ENCODE data around the gene CPNE5. TPM values are rescaled to one million over a fixed set of nuclear protein-coding genes. Genes with fewer than 3 reads are reported as not detected.
A peak's percentile ranks its signal among the peaks of the same experiment; 100 is the strongest.

The CPNE5 gene
- total RNA-seq, 1 donor from 2014 or later, result 0.72 TPM

DNA sequence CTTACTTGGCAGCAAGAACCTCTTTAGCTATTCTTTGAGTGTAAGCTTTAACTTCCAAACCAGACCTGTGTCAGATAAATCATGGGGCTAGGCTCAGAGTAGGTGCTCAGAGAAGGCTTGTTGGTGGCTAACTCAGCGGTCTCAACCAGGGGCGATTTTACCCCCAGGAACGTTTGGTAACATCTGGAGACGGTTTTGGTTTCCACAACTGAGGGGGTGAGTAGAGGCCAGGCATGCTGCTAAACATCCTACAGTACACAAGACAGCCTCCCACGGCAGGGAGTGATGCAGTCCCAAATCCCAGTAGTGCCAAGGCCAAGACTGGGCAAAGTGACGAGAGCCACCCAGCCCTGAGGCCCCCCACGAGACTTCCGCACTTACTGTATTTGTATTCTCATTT lies 82.5 kb downstream of the CPNE5 start:
- Mint-ChIP-seq H3K36me3 (no peaks in the 10 kb centered on the region), H3K27me3 (peaks cover 9% of the 10 kb centered on the region), H3K4me3 (no peak overlapping the region), H3K27ac (peak overlapping the region; percentile 35), H3K9me3 (no peaks in the 10 kb centered on the region), H3K4me1 (ENCODE audit: unreplicated experiment) (peaks cover 52% of the 10 kb centered on the region)
- DNase-seq (ENCODE audit: extremely low spot score, unreplicated experiment), result no peak
- TF ChIP-seq, protein P1, sequence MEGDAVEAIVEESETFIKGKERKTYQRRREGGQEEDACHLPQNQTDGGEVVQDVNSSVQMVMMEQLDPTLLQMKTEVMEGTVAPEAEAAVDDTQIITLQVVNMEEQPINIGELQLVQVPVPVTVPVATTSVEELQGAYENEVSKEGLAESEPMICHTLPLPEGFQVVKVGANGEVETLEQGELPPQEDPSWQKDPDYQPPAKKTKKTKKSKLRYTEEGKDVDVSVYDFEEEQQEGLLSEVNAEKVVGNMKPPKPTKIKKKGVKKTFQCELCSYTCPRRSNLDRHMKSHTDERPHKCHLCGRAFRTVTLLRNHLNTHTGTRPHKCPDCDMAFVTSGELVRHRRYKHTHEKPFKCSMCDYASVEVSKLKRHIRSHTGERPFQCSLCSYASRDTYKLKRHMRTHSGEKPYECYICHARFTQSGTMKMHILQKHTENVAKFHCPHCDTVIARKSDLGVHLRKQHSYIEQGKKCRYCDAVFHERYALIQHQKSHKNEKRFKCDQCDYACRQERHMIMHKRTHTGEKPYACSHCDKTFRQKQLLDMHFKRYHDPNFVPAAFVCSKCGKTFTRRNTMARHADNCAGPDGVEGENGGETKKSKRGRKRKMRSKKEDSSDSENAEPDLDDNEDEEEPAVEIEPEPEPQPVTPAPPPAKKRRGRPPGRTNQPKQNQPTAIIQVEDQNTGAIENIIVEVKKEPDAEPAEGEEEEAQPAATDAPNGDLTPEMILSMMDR (conservative IDR thresholded peaks at IDR 0.05), result no peak

- Mint-ChIP-seq H3K27me3 (peaks cover 9% of the 10 kb centered on the region), H3K4me1 (ENCODE audit: unreplicated experiment) (peaks cover 52% of the 10 kb centered on the region), H3K36me3 (no peaks in the 10 kb centered on the region), H3K27ac (peak overlapping the region; percentile 76), H3K4me3 (peak overlapping the region; percentile 11), H3K9me3 (no peaks in the 10 kb centered on the region)
- DNase-seq (ENCODE audit: extremely low spot score, unreplicated experiment), result no peak
- TF ChIP-seq, protein P1 (conservative IDR thresholded peaks at IDR 0.05), result no peak
Measured at GRCh38 chr6:36755435-36756348, 83.6 kb downstream of the CPNE5 start.

DNA sequence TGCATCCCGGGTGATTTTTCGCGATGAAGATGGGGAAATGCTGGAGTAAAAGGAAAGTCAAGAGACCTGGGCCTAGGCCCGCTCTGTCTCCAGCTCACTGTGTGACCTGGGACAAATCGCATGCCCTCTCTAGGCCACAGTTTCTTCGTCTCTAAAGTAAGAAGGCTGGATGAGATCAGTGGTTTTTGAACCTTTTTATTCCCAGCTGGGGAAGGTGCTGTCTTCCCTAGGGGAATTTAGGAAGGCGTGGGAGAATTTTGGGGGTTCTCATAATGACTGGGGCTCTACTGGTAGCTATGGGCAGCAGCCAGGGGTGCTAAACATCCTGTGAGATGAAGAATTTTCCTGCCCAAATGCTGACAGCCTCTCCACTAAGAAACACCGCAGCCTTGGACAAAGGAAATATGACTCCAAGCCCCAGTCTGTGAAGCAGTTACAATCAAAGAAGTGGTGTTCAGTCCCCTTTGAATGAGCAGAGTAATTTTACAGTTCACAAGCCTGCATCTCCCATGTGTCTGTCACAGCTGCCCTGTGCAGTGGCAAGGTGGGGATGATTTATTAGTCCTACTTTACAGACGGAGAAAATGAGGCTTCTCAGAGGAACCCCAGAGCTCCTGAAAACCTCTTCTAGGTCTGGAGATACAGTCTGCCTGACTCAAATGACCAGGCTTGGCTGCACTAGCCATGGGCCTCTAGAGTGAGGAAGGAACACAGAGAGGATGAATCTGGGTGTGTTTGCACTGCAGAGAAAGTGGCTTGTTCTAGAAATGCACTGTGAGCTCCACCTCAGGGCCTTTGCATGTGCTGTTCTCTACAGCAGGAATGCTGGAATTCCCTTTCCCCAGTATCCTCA lies 84.4 kb downstream of the CPNE5 start:
- Mint-ChIP-seq H3K4me1 (ENCODE audit: unreplicated experiment) (peaks cover 52% of the 10 kb centered on the region), H3K27ac (no peak overlapping the region)

DNA sequence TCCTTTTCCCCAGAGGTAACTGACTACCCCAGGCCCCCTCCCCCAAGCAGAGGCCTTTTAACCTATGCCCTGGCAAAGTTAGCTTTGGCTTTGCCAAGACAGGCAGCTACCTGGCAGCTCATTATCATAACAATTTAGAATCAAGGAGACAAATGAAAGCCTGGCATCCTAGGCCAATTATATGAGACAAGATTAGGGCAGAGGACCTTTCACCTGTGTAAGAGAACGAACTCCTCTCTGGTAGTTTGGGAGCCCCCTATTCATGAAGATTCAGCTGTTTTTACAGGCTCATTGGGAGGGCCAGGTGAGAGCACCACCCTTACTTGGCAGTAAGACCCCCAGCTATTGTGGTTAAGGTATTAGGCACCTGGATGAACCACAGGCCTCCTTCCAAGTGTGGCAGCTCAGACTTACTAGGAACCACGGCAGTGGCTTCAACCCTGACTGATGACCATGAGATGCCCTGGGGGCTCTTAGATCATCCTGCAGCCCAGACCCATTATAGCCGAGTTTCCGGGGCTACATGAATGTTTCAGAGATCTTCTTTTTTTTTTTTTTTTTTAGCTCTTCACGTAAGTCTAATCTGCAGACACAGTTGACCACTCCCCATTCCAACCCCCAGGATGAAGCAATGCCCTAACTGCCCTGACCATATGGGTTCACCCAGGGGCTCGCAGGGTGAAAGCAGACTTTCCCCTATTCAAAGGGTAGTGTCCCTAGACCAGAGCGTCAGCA lies 85.4 kb downstream of the CPNE5 start:
- Mint-ChIP-seq H3K27me3 (no peaks in the 10 kb centered on the region), H3K36me3 (no peaks in the 10 kb centered on the region), H3K4me3 (no peak overlapping the region), H3K27ac (no peak overlapping the region), H3K4me1 (ENCODE audit: unreplicated experiment) (peaks cover 46% of the 10 kb centered on the region), H3K9me3 (no peaks in the 10 kb centered on the region)
- TF ChIP-seq, protein P1 (conservative IDR thresholded peaks at IDR 0.05), result no peak
- DNase-seq (ENCODE audit: extremely low spot score, unreplicated experiment), result no peak

More for the DNA sequence above, 84.4 kb downstream of the CPNE5 start:
- Mint-ChIP-seq H3K4me3 (no peak overlapping the region), H3K36me3 (no peaks in the 10 kb centered on the region), H3K27me3 (peaks cover 5% of the 10 kb centered on the region), H3K9me3 (no peaks in the 10 kb centered on the region)
- TF ChIP-seq, protein P1 (conservative IDR thresholded peaks at IDR 0.05), result no peak
- DNase-seq (ENCODE audit: extremely low spot score, unreplicated experiment), result no peak

DNA sequence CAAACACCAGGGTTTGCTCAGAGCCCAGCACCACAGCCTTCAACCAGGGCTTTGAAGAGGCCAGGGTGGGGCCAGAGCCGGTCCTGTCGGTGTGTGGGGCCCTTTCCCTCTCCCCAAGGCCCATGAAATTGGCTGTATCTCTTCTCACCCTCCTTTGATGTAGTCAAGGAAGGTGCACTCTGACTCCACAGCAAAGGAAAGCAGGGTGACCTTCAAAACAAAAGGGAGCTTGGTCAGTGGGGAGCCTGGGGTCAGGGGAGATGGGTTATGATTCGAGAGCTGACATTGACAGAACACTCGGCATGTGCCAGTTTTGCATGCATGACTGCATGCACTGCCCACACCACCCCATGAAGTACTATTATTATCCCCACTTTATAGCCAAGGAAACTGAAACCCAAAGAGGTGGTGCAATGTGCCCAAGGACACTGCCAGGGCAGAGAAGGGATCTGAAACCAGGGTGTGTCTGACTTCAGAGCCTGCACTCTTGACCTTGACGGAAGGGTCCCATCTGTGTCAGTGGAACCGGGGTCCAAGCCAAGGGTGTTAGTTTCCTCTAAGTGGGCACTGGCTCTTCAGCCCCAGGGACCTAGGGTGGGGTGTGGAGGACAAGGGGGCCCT lies 86.2 kb downstream of the CPNE5 start:
- H3K4me1 Mint-ChIP-seq (ENCODE audit: unreplicated experiment), result peaks cover 40% of the 10 kb centered on the region
- TF ChIP-seq, protein P1 (conservative IDR thresholded peaks at IDR 0.05), result no peak

More for the DNA sequence above, 86.2 kb downstream of the CPNE5 start:
- H3K4me3 Mint-ChIP-seq, result no peak overlapping the region
- no peak for DNase-seq (ENCODE audit: extremely low spot score, unreplicated experiment)
- no peak overlapping the region for H3K27ac Mint-ChIP-seq
- H3K9me3 Mint-ChIP-seq, result peaks cover 4% of the 10 kb centered on the region
- no peaks in the 10 kb centered on the region for H3K36me3 Mint-ChIP-seq
- no peaks in the 10 kb centered on the region for H3K27me3 Mint-ChIP-seq
